ENCODE measurements around the gene SLC35A4.

SLC35A4 gene

GRCh38 chr5:140557136-140557805 is 7.4 kb upstream of the SLC35A4 start, which contains the start of gene SRA1:
Gene SRA1, minus strand, starts transcription at chr5:140557473. Its CDS starts 21 bp downstream, at chr5:140557452.
- intact Hi-C loops (cut with DNase I) = no loop called here

GRCh38 chr5:140557965-140558364 is 6.7 kb upstream of the SLC35A4 start:
- no peak for DNase-seq
- intact Hi-C loops (cut with DNase I) = no loop called here

More at GRCh38 chr5:140557136-140557805, 7.4 kb upstream of the SLC35A4 start, which contains the start of gene SRA1:
- DNase-seq = peak; percentile 93 to 99 (median 96)

GRCh38 chr5:140558542-140558941 is 6.1 kb upstream of the SLC35A4 start:
- DNase-seq = no peak
- intact Hi-C loops (cut with DNase I) = no loop called here

GRCh38 chr5:140560227-140560626 is 4.4 kb upstream of the SLC35A4 start:
- intact Hi-C loops (cut with DNase I) = no loop called here
- DNase-seq = no peak

GRCh38 chr5:140561753-140562523 is 2.7 kb upstream of the SLC35A4 start:
- no peak for DNase-seq
- intact Hi-C loops (cut with DNase I) = no loop called here

GRCh38 chr5:140563596-140563995 is 1.0 kb upstream of the SLC35A4 start:
- peak in 2 of 10 donors; percentile 71 to 85 for DNase-seq
- intact Hi-C loops (cut with DNase I) = no loop called here

GRCh38 chr5:140565024-140565779 is 574 bp downstream of the SLC35A4 start:
- no peak for DNase-seq
- intact Hi-C loops (cut with DNase I) = loop anchor here (2.0 kb wide), 1 partner anchor 74 kb away; the partner anchor contains the start of gene TMCO6

GRCh38 chr5:140565780-140566095 is 1.1 kb downstream of the SLC35A4 start:
- intact Hi-C loops (cut with DNase I) = loop anchor here (2.0 kb wide), 1 partner anchor 73 kb away; the partner anchor contains the start of gene TMCO6

GRCh38 chr5:140566665-140567064 is 2.0 kb downstream of the SLC35A4 start:
- no peak for DNase-seq
- intact Hi-C loops (cut with DNase I) = no loop called here

More at GRCh38 chr5:140565780-140566095, 1.1 kb downstream of the SLC35A4 start:
- no peak for DNase-seq

- DNase-seq = peak in 1 of 10 donors; percentile 13
- intact Hi-C loops (cut with DNase I) = no loop called here
Measured at GRCh38 chr5:140567136-140567818, 2.6 kb downstream of the SLC35A4 start.

- intact Hi-C loops (cut with DNase I) = no loop called here
- no peak for DNase-seq
Measured at GRCh38 chr5:140567871-140568270, 3.2 kb downstream of the SLC35A4 start.

- no peak for DNase-seq
- intact Hi-C loops (cut with DNase I) = no loop called here
Measured at GRCh38 chr5:140568443-140569063, 3.9 kb downstream of the SLC35A4 start.

- DNase-seq = no peak
- intact Hi-C loops (cut with DNase I) = no loop called here
Measured at GRCh38 chr5:140569197-140569596, 4.6 kb downstream of the SLC35A4 start.

GRCh38 chr5:140570058-140570457 is 5.4 kb downstream of the SLC35A4 start:
- no peak for DNase-seq
- intact Hi-C loops (cut with DNase I) = no loop called here

- no peak for DNase-seq
- intact Hi-C loops (cut with DNase I) = no loop called here
Measured at GRCh38 chr5:140570488-140570887, 5.9 kb downstream of the SLC35A4 start.

- DNase-seq = no peak
- intact Hi-C loops (cut with DNase I) = no loop called here
Measured at GRCh38 chr5:140571105-140571504, 6.5 kb downstream of the SLC35A4 start.

- intact Hi-C loops (cut with DNase I) = no loop called here
- DNase-seq = peak in 1 of 10 donors; percentile 84
Measured at GRCh38 chr5:140573683-140574082, 9.1 kb downstream of the SLC35A4 start.

GRCh38 chr5:140574165-140574564 is 9.5 kb downstream of the SLC35A4 start:
- intact Hi-C loops (cut with DNase I) = no loop called here
- DNase-seq = no peak

- intact Hi-C loops (cut with DNase I) = no loop called here
- peak in 7 of 10 donors; percentile 43 to 90 (median 53) for DNase-seq
Measured at GRCh38 chr5:140575309-140575708, 10.7 kb downstream of the SLC35A4 start.

- intact Hi-C loops (cut with DNase I) = no loop called here
- DNase-seq = no peak
Measured at GRCh38 chr5:140576776-140577201, 12.2 kb downstream of the SLC35A4 start.

Measured in posterior cingulate gyrus (tissue), 11 donors.